H1 (cell line): ENCODE results near the gene FANCE. TPM values are rescaled to one million over a fixed set of nuclear protein-coding genes. Genes with fewer than 3 reads are reported as not detected.

Experiments
- CTCF ChIP-seq, 3 experiments: IDR thresholded peaks; 1 replicate in 2 of 3; 2 replicates in 1 of 3; pipeline versions ENCODE4 v1.5.1 to v1.6.1; 2011; ENCODE audit warnings: low read length in 3 of 3, mild to moderate bottlenecking in 3 of 3, inconsistent platforms in 2 of 3, low read depth in 1 of 3, moderate library complexity in 1 of 3; ENCODE audit not compliant: insufficient read depth in 1 of 3; ENCODE audit errors: control extremely low read depth in 1 of 3
- KDM4A ChIP-seq: IDR thresholded peaks from one replicate; pipeline ENCODE4 v1.7.1; 2012; ENCODE audit warnings: low read depth, mild to moderate bottlenecking, moderate library complexity, low read length, inconsistent platforms; ENCODE audit not compliant: severe bottlenecking
- SRF ChIP-seq: IDR thresholded peaks from 2 replicates; pipeline ENCODE4 v1.6.1; 2011; ENCODE audit warnings: mild to moderate bottlenecking, low read depth, low read length, moderate library complexity
- TAF7 ChIP-seq: optimal IDR thresholded peaks from 2 replicates; pipeline ENCODE3; 2011; ENCODE audit warnings: low read depth, mild to moderate bottlenecking, inconsistent platforms, low read length, moderate library complexity, borderline replicate concordance
- polyA plus RNA-seq, 7 experiments: library from polyadenylated mRNA; depleted of rRNA in 3 of 7; stranded (reverse) in 5 of 7; unstranded in 2 of 7; fragments of >200 nt in 5 of 7; fragments of 200-250 nt in 2 of 7; gene quantifications; 1 replicate in 5 of 7; 2 replicates in 1 of 7; 4 replicates in 1 of 7; pipeline versions ENCODE4 v1.2.1 to v1.2.3, GENCODE V29; 2011 to 2013; ENCODE audit warnings: missing spikeins in 2 of 7, mixed read lengths in 2 of 7
- total RNA-seq: library from RNA; stranded (reverse); fragmentation: NEBNext Ultra II Directional; extraction: Animal tissue kit (Norgen Biotek cat#: 25700); gene quantifications from 2 replicates; pipeline ENCODE4 v1.2.1, GENCODE V29; 2021

The FANCE gene
- total and polyA plus RNA-seq, 2 of the 8 experiments (the other 6 are each of a cell fraction or from before 2014, with no cell fraction given) = 16.1 to 17.0 TPM

DNA sequence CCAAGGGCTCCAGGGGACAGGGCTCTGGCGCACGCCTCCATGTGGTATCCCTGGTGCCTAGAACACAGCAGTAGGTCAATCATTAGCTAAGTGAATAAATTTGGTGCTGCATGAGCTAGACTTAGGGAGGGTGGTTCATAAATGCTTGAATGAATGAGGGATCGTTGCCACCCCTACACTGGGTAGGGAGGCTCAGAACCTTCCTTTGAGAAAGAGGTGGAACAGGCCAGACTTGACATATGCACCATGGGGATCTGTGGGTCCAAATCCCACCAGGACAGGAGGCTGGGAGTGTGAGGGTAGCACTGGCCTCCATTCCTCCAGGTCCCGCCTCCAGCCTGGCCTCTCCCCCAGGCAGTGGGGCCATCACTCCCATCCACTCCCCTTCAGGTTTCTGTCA is 30.9 kb downstream of the FANCE start (continued):
- TF ChIP-seq CTCF (IDR thresholded peaks at IDR 0.05; ENCODE audit: control extremely low read depth in 1 of 3, insufficient read depth in 1 of 3, low read depth in 1 of 3, low read length in 3 of 3) (no peak), TAF7 (no peak), SRF (no peak), KDM4A (no peak)
